K562 (cell line): ENCODE data around the gene RIIAD1. TPM values are rescaled to one million over a fixed set of nuclear protein-coding genes. Genes with fewer than 3 reads are reported as not detected.

Experiments used
- CC2D1A ChIP-seq: fragments of 450-650 bp; IDR thresholded peaks from 2 replicates; pipeline ENCODE4 v1.6.1; 2017; ENCODE audit warnings: mild to moderate bottlenecking
- CEBPG ChIP-seq, 3 experiments: fragments of 200-800 bp in 1 of 3; sonication (Bioruptor generic) in 1 of 3; sonication (generic) in 1 of 3; formaldehyde crosslinking in 1 of 3; IDR thresholded peaks in 2 of 3; conservative IDR thresholded peaks in 1 of 3; 2 replicates each; pipeline versions ENCODE4 v1.6.1 to v1.8.0; 2016 to 2022; ENCODE audit warnings: missing compliant biosample characterization in 2 of 3, missing genetic modification characterization in 2 of 3, mild to moderate bottlenecking in 1 of 3, missing genetic modification reagents in 1 of 3
- DNMT1 ChIP-seq: fragments of 450-650 bp; IDR thresholded peaks from 2 replicates; pipeline ENCODE4 v1.6.1; 2016; ENCODE audit warnings: antibody characterized with exemption, mild to moderate bottlenecking
- E2F1 ChIP-seq: sonication (generic); formaldehyde crosslinking; IDR thresholded peaks from 2 replicates; pipeline ENCODE4 v1.8.1; 2023; ENCODE audit warnings: mild to moderate bottlenecking, missing genetic modification reagents, moderate library complexity
- HINFP ChIP-seq: fragments of 450-650 bp; conservative IDR thresholded peaks from 2 replicates; pipeline ENCODE4 v1.6.1; 2016; ENCODE audit warnings: missing genetic modification characterization, low read depth, mild to moderate bottlenecking, control low read depth, missing compliant biosample characterization
- PBX2 ChIP-seq, 2 experiments: IDR thresholded peaks in 1 of 2; conservative IDR thresholded peaks in 1 of 2; 2 replicates each; pipeline ENCODE4 v1.6.1; 2016; ENCODE audit warnings: low read depth in 2 of 2, mild to moderate bottlenecking in 1 of 2, missing compliant biosample characterization in 1 of 2, missing genetic modification characterization in 1 of 2, moderate library complexity in 1 of 2
- POLR2G ChIP-seq: fragments of 200-400 bp; formaldehyde crosslinking; IDR thresholded peaks from 2 replicates; pipeline ENCODE4 v1.6.1; 2017; ENCODE audit warnings: low read depth, mild to moderate bottlenecking, antibody characterized with exemption, low read length, moderate library complexity
- SETDB1 ChIP-seq: IDR thresholded peaks from one replicate; pipeline ENCODE4 v1.6.1; 2012; ENCODE audit warnings: low read length, control low read depth, inconsistent platforms
- SRSF9 ChIP-seq: fragments of 200-400 bp; formaldehyde crosslinking; IDR thresholded peaks from 2 replicates; pipeline ENCODE4 v1.6.1; 2017; ENCODE audit warnings: low read depth, low read length, borderline replicate concordance
- TSHZ1 ChIP-seq: fragments of 250-450 bp; sonication (Bioruptor Pico); IDR thresholded peaks from 2 replicates; pipeline ENCODE4 v1.4.0; 2020; ENCODE audit warnings: mild to moderate bottlenecking, moderate library complexity
- ZNF518B ChIP-seq: fragments of 250-450 bp; sonication (Bioruptor Pico); IDR thresholded peaks from 2 replicates; pipeline ENCODE4 v1.5.0; 2021; ENCODE audit warnings: mild to moderate bottlenecking, moderate library complexity
- ZNF785 ChIP-seq: fragments of 250-450 bp; sonication (Bioruptor Pico); IDR thresholded peaks from 2 replicates; pipeline ENCODE4 v1.4.0; 2020; ENCODE audit warnings: mild to moderate bottlenecking
- polyA plus RNA-seq, 8 experiments: library from polyadenylated mRNA; depleted of rRNA in 4 of 8; stranded (reverse) in 5 of 8; unstranded in 3 of 8; fragments of >200 nt; fragmentation: Nextera tagmentation in 2 of 8; fragmentation: Illumina TruSeq in 1 of 8; extraction: Ambion mirVana in 2 of 8; extraction: Trizol in 1 of 8; gene quantifications; 2 replicates each; pipeline versions ENCODE4 v1.2.1 to v1.2.3, GENCODE V29; 2011 to 2014; ENCODE audit warnings: inconsistent platforms in 1 of 8, missing spikeins in 1 of 8
- total RNA-seq, 7 experiments: library from RNA; depleted of rRNA in 6 of 7; stranded (reverse); fragments of >200 nt in 6 of 7; fragmentation: Illumina TruSeq in 2 of 7; extraction: Trizol in 2 of 7; gene quantifications; 2 replicates each; pipeline versions ENCODE4 v1.2.1 to v1.2.3, GENCODE V29; 2011 to 2021; ENCODE audit warnings: low replicate concordance in 1 of 7

RIIAD1 gene
- total and polyA plus RNA-seq, 9 of the 15 experiments (the other 6 are each of a cell fraction or from before 2014, with no cell fraction given), result not detected

GRCh38 chr1:151716771-151717631 lies 4.3 kb upstream of the RIIAD1 start, which contains the start of gene CELF3 (continued):
- TF ChIP-seq E2F1 (CRISPR knock-in tag), result no peak
- no peak for TF ChIP-seq POLR2G
- no peak for TF ChIP-seq HINFP (tag)
- no peak for TF ChIP-seq TSHZ1 (CRISPR knock-in tag)
- no peak for TF ChIP-seq DNMT1
- no peak for TF ChIP-seq CEBPG (CRISPR knock-in tag; IDR thresholded peaks at IDR 0.05)
- no peak for TF ChIP-seq CEBPG (tag; conservative IDR thresholded peaks at IDR 0.05 in 1 of 2, IDR thresholded peaks at IDR 0.05 in 1 of 2)
- TF ChIP-seq ZNF518B (CRISPR knock-in tag), result no peak
- 0 out of 2 replicates have a peak, but pooled peaks have one; percentile 54 for TF ChIP-seq CC2D1A
- no peak for TF ChIP-seq SRSF9
- no peak for TF ChIP-seq ZNF785 (CRISPR knock-in tag)
- no peak for TF ChIP-seq SETDB1
- TF ChIP-seq PBX2 (CRISPR knock-in tag; IDR thresholded peaks at IDR 0.05; ENCODE audit: low read depth), result no peak
- no peak for TF ChIP-seq PBX2 (tag; conservative IDR thresholded peaks at IDR 0.05; ENCODE audit: low read depth)
